ENCODE data around the gene GIT1. TPM values are rescaled to one million over a fixed set of nuclear protein-coding genes. Genes with fewer than 3 reads are reported as not detected.

The GIT1 gene
- total and polyA plus RNA-seq, 4 donors, result 2.2 to 11.1 (median 4.9) TPM

DNA sequence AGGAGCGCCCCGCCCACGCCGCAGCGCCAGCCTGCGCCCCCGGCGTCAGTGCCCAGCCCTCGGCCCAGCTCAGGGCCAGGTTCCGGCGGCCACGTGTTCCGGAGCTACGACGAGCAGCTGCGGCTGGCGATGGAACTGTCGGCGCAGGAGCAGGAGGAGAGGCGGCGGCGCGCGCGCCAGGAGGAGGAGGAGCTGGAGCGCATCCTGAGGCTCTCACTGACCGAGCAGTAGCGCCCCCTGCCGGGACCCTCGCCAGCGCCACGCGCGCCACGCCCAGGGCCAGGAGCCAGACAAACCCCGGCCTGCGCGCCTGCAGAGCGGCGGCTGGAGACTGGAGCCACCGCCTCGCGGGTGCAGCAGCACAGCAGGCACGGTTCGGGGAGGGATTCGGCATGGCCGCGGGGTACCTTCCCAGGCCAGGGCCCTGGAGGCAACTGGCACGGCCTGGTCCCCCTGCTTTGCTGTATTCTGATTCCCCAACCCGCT lies 23.9 kb upstream of the GIT1 start:
- 2% methylated on average over 50 of the region's 50 CpGs for WGBS
- TF ChIP-seq, protein P1, sequence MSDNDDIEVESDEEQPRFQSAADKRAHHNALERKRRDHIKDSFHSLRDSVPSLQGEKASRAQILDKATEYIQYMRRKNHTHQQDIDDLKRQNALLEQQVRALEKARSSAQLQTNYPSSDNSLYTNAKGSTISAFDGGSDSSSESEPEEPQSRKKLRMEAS (IDR thresholded peaks at IDR 0.05), result no peak
- TF ChIP-seq RAD21 (IDR thresholded peaks at IDR 0.05), result peak; percentile 60 to 79
- TF ChIP-seq, protein P2, sequence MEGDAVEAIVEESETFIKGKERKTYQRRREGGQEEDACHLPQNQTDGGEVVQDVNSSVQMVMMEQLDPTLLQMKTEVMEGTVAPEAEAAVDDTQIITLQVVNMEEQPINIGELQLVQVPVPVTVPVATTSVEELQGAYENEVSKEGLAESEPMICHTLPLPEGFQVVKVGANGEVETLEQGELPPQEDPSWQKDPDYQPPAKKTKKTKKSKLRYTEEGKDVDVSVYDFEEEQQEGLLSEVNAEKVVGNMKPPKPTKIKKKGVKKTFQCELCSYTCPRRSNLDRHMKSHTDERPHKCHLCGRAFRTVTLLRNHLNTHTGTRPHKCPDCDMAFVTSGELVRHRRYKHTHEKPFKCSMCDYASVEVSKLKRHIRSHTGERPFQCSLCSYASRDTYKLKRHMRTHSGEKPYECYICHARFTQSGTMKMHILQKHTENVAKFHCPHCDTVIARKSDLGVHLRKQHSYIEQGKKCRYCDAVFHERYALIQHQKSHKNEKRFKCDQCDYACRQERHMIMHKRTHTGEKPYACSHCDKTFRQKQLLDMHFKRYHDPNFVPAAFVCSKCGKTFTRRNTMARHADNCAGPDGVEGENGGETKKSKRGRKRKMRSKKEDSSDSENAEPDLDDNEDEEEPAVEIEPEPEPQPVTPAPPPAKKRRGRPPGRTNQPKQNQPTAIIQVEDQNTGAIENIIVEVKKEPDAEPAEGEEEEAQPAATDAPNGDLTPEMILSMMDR (IDR thresholded peaks at IDR 0.05; ENCODE audit: low read depth, low read length, missing input control), result peak; percentile 80
- Histone ChIP-seq H3K9me3 (ENCODE audit: control insufficient read depth in 4 of 4, low read length in 3 of 4) (no peaks in the 10 kb centered on the region), H3K36me3 (ENCODE audit: control insufficient read depth in 4 of 4, insufficient read depth in 3 of 4, low read depth in 1 of 4, low read length in 3 of 4) (no peaks in the 10 kb centered on the region), H3K4me1 (ENCODE audit: control insufficient read depth in 4 of 4, insufficient read depth in 4 of 4, low read length in 3 of 4) (peaks cover 19 to 50% (median 38%) of the 10 kb centered on the region in 4 donors), H3K9ac (ENCODE audit: low read depth in 1 of 2, low read length in 2 of 2) (no peak overlapping the region), H3K27me3 (ENCODE audit: control insufficient read depth in 4 of 4, insufficient read depth in 4 of 4, low read length in 3 of 4) (peaks cover 0 to 10% (median 1%) of the 10 kb centered on the region in 4 donors), H3K27ac (ENCODE audit: low read depth in 1 of 2, low read length in 2 of 2) (no peak overlapping the region), H3K4me3 (ENCODE audit: low read depth in 1 of 3, low read length in 3 of 3) (peak overlapping the region in 1 of 3 donors; percentile 37)
- DNase-seq (ENCODE audit: low spot score), result peak; percentile 92

- no peak for DNase-seq (ENCODE audit: low spot score)
- no peaks in the 10 kb centered on the region for H3K36me3 ChIP-seq (ENCODE audit: control insufficient read depth in 4 of 4, insufficient read depth in 3 of 4, low read depth in 1 of 4, low read length in 3 of 4)
- H3K4me3 ChIP-seq (ENCODE audit: low read depth in 1 of 3, low read length in 3 of 3), result peak overlapping the region in 1 of 3 donors; percentile 37
- no peak for TF ChIP-seq REST (IDR thresholded peaks at IDR 0.05)
- no peak overlapping the region for H3K27ac ChIP-seq (ENCODE audit: low read depth in 1 of 2, low read length in 2 of 2)
- H3K4me1 ChIP-seq (ENCODE audit: control insufficient read depth in 4 of 4, insufficient read depth in 4 of 4, low read length in 3 of 4), result peaks cover 15 to 43% (median 35%) of the 10 kb centered on the region in 4 donors
- WGBS, result 28% methylated on average over 85 of the region's 85 CpGs
- no peak overlapping the region for H3K9ac ChIP-seq (ENCODE audit: low read depth in 1 of 2, low read length in 2 of 2)
- peaks cover 0 to 10% (median 1%) of the 10 kb centered on the region in 4 donors for H3K27me3 ChIP-seq (ENCODE audit: control insufficient read depth in 4 of 4, insufficient read depth in 4 of 4, low read length in 3 of 4)
- H3K9me3 ChIP-seq (ENCODE audit: control insufficient read depth in 4 of 4, low read length in 3 of 4), result no peaks in the 10 kb centered on the region
Observed at GRCh38 chr17:29612404-29613280, 23.2 kb upstream of the GIT1 start.

DNA sequence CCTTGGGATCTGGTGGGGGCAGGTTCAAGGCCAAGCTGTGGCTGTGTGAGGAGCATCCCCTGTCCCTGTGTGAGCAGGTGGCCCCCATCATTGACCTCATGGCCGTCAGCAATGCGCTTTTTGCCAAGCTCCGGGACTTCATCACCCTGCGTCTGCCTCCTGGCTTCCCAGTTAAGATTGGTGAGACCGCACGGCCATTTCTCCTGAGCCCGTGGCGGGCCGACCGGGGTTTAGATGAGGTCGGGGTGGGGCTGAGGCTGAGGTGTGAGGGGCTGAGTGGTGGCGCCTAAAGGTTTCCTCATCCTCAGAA lies 22.6 kb upstream of the GIT1 start:
- Histone ChIP-seq H3K9ac (ENCODE audit: low read depth in 1 of 2, low read length in 2 of 2) (no peak overlapping the region), H3K4me3 (ENCODE audit: low read depth in 1 of 3, low read length in 3 of 3) (no peak overlapping the region), H3K27ac (ENCODE audit: low read depth in 1 of 2, low read length in 2 of 2) (no peak overlapping the region), H3K4me1 (ENCODE audit: control insufficient read depth in 4 of 4, insufficient read depth in 4 of 4, low read length in 3 of 4) (peaks cover 11 to 37% (median 30%) of the 10 kb centered on the region in 4 donors), H3K9me3 (ENCODE audit: control insufficient read depth in 4 of 4, low read length in 3 of 4) (no peaks in the 10 kb centered on the region), H3K36me3 (ENCODE audit: control insufficient read depth in 4 of 4, insufficient read depth in 3 of 4, low read depth in 1 of 4, low read length in 3 of 4) (no peaks in the 10 kb centered on the region), H3K27me3 (ENCODE audit: control insufficient read depth in 4 of 4, insufficient read depth in 4 of 4, low read length in 3 of 4) (peaks cover 0 to 10% (median 1%) of the 10 kb centered on the region in 4 donors)
- 84% methylated on average over 12 of the region's 12 CpGs for WGBS
- DNase-seq (ENCODE audit: low spot score), result no peak
- TF ChIP-seq NR2F2 (IDR thresholded peaks at IDR 0.05), result no peak
- no peak for TF ChIP-seq GABPA (IDR thresholded peaks at IDR 0.05 in 1 of 2, conservative IDR thresholded peaks at IDR 0.05 in 1 of 2)
- no peak for TF ChIP-seq HNF4A (conservative IDR thresholded peaks at IDR 0.05)
- TF ChIP-seq, protein P3, sequence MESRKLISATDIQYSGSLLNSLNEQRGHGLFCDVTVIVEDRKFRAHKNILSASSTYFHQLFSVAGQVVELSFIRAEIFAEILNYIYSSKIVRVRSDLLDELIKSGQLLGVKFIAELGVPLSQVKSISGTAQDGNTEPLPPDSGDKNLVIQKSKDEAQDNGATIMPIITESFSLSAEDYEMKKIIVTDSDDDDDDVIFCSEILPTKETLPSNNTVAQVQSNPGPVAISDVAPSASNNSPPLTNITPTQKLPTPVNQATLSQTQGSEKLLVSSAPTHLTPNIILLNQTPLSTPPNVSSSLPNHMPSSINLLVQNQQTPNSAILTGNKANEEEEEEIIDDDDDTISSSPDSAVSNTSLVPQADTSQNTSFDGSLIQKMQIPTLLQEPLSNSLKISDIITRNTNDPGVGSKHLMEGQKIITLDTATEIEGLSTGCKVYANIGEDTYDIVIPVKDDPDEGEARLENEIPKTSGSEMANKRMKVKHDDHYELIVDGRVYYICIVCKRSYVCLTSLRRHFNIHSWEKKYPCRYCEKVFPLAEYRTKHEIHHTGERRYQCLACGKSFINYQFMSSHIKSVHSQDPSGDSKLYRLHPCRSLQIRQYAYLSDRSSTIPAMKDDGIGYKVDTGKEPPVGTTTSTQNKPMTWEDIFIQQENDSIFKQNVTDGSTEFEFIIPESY (IDR thresholded peaks at IDR 0.05), result no peak
- TF ChIP-seq FOXA2 (IDR thresholded peaks at IDR 0.05), result no peak
- no peak for TF ChIP-seq ATF3 (IDR thresholded peaks at IDR 0.05)
- no peak for TF ChIP-seq REST (IDR thresholded peaks at IDR 0.05)
- no peak for TF ChIP-seq YY1 (IDR thresholded peaks at IDR 0.05)
- TF ChIP-seq RAD21 (IDR thresholded peaks at IDR 0.05), result no peak
- TF ChIP-seq EGR1 (IDR thresholded peaks at IDR 0.05; ENCODE audit: low read depth in 2 of 2), result no peak
- TF ChIP-seq SP1 (IDR thresholded peaks at IDR 0.05), result no peak
- TF ChIP-seq, protein P1 (IDR thresholded peaks at IDR 0.05), result no peak
